Hypothalamus (tissue), 51 donors: ENCODE data around the gene MINDY3.

ENCODE experiments used
- DNase-seq, 51 donors: peaks; one replicate each; lab custom pipeline; 2025; lab: John Stamatoyannopoulos, UW

The MINDY3 gene

DNA sequence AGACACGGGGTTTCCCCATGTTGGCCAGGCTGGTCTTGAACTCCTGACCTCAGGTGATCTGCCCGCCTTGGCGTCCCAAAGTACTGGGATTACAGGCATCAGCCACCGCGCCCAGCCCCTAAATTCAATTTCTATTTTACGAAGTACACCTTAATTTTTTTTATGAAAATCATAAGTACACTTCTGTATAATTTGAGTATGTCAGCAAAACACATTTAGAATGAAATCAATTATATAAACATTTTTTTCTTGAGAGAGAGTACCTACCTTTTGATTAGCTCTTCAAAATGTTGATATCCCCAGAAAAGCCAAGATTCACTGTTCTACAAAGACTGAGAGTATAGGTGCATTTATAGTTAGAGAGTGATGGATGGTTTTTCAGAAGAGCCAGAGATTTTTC lies 120.0 kb downstream of the MINDY3 start:
- DNase-seq = no peak

DNA sequence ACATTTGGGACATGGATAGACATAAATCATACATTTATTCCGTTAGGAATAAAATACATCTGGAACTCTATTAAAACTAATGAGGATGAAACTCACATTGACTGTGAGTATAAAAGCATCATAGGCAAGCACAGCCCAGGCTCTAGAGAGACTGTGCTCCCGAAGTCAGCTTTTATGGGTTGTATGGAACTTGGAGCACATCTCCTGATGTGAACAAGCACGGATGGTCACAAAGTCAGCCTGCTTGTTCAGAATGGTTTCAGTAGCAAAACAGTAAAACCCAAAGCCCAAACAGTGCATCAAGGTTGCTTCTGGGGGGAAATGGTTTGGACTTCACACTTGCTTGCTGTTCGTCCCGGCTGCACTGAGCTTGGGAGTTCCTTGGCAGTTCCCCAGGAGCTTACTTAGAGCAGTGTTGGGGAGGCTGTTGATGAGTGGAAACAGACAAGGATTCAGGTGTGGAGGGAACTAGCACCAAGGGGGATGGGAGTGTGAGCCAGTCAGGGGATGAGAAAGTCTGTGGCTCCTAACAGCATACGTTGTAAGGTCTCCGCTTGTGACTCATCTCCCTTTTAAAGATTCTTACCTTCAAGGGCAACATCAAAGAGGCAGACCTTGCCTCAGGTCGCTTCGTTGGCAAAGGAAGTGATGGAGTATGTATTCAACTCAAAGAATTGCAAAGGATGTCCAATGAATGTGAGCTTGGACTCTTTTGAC lies 120.9 kb downstream of the MINDY3 start:
- DNase-seq = no peak

DNA sequence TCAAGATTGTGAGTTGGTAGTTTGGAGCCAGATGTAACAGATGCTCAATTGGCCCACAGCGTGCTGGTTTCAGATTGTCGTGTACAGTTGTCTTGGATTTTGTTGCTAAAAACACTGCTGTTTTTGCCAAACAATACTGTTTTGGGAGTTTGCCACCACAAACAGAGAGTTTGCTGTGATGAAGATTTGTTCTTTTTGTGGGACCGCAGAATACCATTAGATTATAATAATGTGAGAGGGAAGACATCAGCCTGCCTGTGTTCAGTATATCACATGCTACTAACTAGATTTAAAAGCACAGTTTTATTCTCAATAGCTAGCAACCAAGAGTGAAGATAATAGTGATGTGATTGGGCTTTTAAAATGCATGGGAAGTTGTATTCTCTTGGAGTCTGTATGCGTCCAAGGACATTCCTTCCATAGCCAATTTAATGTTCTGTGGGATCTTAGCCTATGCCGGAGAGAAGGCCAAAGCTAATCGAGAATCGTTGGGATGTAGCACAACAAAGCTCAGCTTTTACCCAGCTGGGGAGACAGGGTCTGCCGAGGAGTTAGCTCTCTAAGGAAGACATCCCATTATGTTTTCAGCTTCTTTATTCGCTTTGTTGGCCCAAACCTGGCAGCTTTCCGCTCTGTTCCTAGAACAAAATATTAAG lies 121.9 kb downstream of the MINDY3 start:
- DNase-seq = no peak

DNA sequence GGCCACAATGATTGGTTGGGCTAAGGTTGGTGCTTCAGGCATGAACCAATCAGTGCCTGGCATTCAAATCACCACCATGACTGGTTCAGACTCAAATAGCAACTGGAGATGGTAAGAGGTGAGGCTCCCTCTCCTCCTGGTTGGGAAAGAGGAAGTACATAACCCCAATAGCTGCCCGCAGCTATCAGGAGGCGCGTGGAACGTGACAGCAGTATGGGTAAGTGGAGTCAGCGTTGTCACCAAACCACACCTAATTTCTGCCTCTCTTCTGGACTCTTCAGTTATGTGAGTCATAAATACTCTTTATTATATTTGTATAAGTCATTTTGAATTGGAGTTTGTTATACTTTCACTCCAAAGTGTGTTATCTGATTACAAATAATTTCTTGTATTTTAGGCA lies 122.7 kb downstream of the MINDY3 start:
- no peak for DNase-seq

DNA sequence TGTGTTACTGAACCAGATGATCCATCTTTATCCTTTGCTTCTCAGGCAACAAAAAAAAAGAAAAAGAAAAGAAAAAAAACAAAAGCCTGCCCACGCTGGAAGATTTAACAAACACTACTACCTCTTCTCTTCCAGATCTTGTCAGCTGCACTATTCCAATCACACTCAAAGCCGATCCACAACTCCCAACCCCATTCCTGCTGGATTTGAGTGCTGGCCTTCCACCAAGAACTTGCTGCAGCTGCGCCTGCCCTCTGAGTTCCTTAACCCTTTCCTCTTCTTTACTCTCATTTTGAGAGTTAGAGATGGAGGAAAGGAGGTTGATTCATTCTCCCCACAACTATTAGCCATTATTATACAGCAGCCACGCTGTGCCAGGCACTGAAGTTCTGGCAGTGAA lies 124.5 kb downstream of the MINDY3 start:
- DNase-seq = peak in 2 of 51 donors; percentile 3 to 12

DNA sequence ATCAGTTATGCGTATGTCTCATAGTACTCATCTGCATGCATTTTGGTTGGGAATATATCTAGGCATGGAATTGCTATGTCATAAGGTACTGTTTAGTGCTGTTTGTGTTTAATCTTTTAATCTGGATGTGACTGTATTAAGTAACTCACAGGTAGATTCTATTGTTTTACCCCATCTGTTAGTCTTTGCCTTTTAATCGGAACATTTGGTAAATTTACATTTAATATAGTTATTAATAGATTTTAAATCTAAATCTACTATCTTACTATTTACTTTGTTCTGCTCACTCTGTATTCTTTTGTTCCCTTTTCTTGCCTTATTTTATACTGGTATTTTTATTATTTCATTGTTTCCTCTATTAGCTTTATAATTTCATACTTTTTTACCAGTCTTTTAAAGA lies 130.0 kb downstream of the MINDY3 start:
- no peak for DNase-seq

DNA sequence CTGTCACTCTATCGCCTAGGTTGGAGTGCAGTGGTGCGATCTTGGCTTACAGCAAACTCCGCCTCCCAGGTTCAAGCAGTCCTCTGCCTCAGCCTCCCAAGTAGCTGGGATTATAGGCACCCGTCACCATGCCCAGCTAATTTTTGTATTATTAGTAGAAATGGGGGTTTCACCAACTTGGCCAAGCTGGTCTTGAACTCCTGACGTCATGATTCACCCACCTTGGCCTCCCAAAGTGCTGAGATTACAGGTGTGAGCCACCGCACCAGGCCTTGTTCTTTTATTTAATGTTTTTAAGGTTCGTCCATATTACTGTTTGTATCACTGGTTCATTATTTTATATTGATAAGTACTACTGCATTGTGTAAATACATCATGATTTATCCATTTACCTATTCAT lies 130.4 kb downstream of the MINDY3 start:
- no peak for DNase-seq
